ENCODE data around the gene RABEP1. TPM values are rescaled to one million over a fixed set of nuclear protein-coding genes. Genes with fewer than 3 reads are reported as not detected.
A peak's percentile ranks its signal among the peaks of the same experiment; 100 is the strongest.

Gene RABEP1
- total RNA-seq, 4 donors from 2014 or later: 16.5 to 27.4 (median 25.4) TPM

DNA sequence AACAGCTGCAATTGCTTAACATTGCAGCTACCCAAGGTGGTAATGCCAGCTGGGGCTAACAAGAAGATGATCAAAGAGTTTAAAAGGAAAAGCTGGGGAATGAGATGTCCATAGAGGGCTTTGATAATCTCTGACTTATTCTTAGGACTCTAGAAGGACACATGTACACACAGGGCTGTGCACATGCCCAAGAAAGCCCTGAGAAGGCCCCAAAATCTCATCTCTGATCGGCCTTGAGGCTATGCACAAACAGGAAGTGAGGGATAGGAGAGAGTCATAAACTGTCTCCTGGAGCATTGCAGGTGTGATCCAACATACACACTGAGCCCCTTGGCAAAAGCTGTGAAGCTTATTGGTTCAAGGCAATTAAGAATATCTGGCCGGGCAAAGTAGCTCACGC is 17.2 kb upstream of the RABEP1 start:
- WGBS, 2 donors: 53 to 77% methylated on average over 3 of the region's 3 CpGs
- intact Hi-C loops (cut with DNase I; ENCODE audit: low total_unique reads): no loop called here
- no peak overlapping the region for H3K4me3 ChIP-seq (ENCODE audit: low read depth, poor library complexity, severe bottlenecking)
- DNase-seq (ENCODE audit: low spot score in 2 of 2): no peak
- TF ChIP-seq POLR2A (IDR thresholded peaks at IDR 0.05): no peak
- TF ChIP-seq, protein P1, sequence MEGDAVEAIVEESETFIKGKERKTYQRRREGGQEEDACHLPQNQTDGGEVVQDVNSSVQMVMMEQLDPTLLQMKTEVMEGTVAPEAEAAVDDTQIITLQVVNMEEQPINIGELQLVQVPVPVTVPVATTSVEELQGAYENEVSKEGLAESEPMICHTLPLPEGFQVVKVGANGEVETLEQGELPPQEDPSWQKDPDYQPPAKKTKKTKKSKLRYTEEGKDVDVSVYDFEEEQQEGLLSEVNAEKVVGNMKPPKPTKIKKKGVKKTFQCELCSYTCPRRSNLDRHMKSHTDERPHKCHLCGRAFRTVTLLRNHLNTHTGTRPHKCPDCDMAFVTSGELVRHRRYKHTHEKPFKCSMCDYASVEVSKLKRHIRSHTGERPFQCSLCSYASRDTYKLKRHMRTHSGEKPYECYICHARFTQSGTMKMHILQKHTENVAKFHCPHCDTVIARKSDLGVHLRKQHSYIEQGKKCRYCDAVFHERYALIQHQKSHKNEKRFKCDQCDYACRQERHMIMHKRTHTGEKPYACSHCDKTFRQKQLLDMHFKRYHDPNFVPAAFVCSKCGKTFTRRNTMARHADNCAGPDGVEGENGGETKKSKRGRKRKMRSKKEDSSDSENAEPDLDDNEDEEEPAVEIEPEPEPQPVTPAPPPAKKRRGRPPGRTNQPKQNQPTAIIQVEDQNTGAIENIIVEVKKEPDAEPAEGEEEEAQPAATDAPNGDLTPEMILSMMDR (IDR thresholded peaks at IDR 0.05): no peak

- WGBS, 2 donors: 64 to 66% methylated on average over 4 of the region's 4 CpGs
- no peak overlapping the region for H3K4me3 ChIP-seq (ENCODE audit: low read depth, poor library complexity, severe bottlenecking)
- DNase-seq (ENCODE audit: low spot score in 2 of 2): no peak
These were observed 12.7 kb upstream of the RABEP1 start for GRCh38 chr17:5269241-5269960.

GRCh38 chr17:5272322-5272721 is 9.8 kb upstream of the RABEP1 start:
- no peak for TF ChIP-seq POLR2A (IDR thresholded peaks at IDR 0.05)
- TF ChIP-seq, protein P1 (IDR thresholded peaks at IDR 0.05): no peak
- no peak overlapping the region for H3K4me3 ChIP-seq (ENCODE audit: low read depth, poor library complexity, severe bottlenecking)
- 53 to 66% methylated on average over 6 of the region's 6 CpGs for WGBS, 2 donors
- intact Hi-C loops (cut with DNase I; ENCODE audit: low total_unique reads): no loop called here
- DNase-seq (ENCODE audit: low spot score in 2 of 2): peak in 1 of 2 donors; percentile 42

More at GRCh38 chr17:5269241-5269960, 12.7 kb upstream of the RABEP1 start:
- intact Hi-C loops (cut with DNase I; ENCODE audit: low total_unique reads): no loop called here
- TF ChIP-seq POLR2A (IDR thresholded peaks at IDR 0.05): no peak
- TF ChIP-seq, protein P1 (IDR thresholded peaks at IDR 0.05): no peak

DNA sequence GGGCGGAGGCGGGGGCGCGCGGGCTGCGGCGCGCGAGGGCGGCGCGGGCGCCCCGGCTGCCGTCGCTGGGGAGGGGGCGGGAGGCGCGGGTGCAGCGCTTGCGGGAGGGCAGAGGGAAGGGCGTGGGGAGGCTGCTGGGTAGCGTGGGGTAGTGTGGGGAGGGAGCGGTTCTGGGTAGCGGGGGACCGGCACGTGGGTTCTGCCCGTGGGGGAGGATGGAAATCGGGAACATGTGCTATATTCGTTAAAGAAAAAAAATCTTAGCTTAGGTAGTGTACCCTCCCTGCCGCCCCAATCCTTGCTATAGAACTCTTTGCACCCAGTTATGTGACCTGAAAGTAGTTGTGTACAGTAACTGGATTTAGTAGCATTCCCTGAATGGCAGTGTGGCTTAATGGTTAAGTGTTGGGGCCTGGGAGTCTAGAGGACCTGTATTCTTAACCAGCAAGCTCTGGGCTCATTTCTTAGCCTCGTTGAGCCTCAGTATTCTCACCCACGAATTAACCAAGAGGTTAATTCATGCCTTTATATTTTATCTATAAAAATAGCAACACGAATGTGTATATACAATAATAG is 646 bp downstream of the RABEP1 start:
- WGBS, 2 donors: 3 to 4% methylated on average over 19 to 33 of the region's 34 CpGs
- H3K4me3 ChIP-seq (ENCODE audit: low read depth, poor library complexity, severe bottlenecking): peak overlapping the region; percentile 63
- intact Hi-C loops (cut with DNase I; ENCODE audit: low total_unique reads): no loop called here
- TF ChIP-seq, protein P1 (IDR thresholded peaks at IDR 0.05): no peak
- no peak for TF ChIP-seq POLR2A (IDR thresholded peaks at IDR 0.05)
- peak in 1 of 2 donors; percentile 85 for DNase-seq (ENCODE audit: low spot score in 2 of 2)

DNA sequence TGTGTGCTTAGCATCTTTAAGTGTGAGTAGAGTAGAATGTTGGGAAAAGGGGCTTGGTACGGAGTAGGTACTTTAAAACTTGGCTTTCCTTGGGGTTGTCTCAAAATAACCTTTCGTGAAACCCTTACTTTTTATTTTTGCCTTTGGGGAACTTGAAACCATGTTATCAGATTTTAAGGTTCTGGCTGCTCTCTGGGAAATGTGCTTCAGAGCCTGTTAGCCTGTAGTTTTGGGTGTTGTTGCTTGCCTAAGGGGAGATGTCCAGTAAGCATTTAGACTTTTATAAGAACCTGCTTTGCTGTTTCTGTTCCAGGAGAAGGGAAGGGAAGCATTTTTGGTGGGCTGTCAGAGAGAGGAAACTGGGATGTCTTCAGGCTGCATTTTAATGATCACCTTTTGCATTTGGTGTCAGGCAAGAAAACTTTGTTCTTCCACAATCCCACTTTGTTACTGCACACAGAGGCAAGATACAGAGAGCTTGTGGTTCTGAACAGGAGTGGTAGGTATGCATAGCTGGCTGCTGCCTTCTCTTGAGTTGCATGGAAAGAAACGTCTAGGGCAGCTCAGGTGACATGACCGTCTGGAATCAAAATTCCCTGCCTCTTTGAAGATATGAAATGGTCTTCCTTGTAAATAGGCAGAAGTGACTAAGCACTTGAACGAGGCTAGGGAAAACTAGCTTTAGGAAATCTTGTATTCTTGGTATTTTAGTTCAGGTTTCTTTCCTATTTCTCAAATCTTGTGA is 1.7 kb downstream of the RABEP1 start:
- WGBS, 2 donors: 32 to 37% methylated on average over 5 of the region's 5 CpGs
- TF ChIP-seq POLR2A (IDR thresholded peaks at IDR 0.05): no peak
- TF ChIP-seq, protein P1 (IDR thresholded peaks at IDR 0.05): no peak
- no peak for DNase-seq (ENCODE audit: low spot score in 2 of 2)
- H3K4me3 ChIP-seq (ENCODE audit: low read depth, poor library complexity, severe bottlenecking): no peak overlapping the region
- intact Hi-C loops (cut with DNase I; ENCODE audit: low total_unique reads): no loop called here

Measured in lower leg skin (tissue), 4 donors.